Natural killer cell (primary cell): ENCODE measurements around the gene PFDN2. TPM values are rescaled to one million over a fixed set of nuclear protein-coding genes. Genes with fewer than 3 reads are reported as not detected.

Source experiments
- ATAC-seq, 3 donors: fragments of 150-1000 bp in 2 of 3; fragments of 200-7000 bp in 1 of 3; cut with Tn5 transposase; 1 replicate in 1 of 3; 2 replicates in 2 of 3; pipeline ENCODE4 v1.10.0; 2021; ENCODE audit warnings: mild to moderate bottlenecking in 2 of 3, moderate library complexity in 2 of 3
- DNase-seq, 2 donors: peaks; one replicate each; pipeline versions ENCODE4 v3.0.0 to v3.0.0-alpha.2; 2013 to 2021; ENCODE audit warnings: mixed read lengths in 1 of 2
- H3K27ac ChIP-seq: one replicate; pipeline ENCODE4 v1.5.1; 2013; ENCODE audit warnings: mild to moderate bottlenecking, low read length
- H3K27me3 ChIP-seq: one replicate; pipeline ENCODE4 v1.6.1; 2013; ENCODE audit warnings: low read length; ENCODE audit not compliant: control insufficient read depth, insufficient read depth
- H3K36me3 ChIP-seq: one replicate; pipeline ENCODE4 v1.6.1; 2013; ENCODE audit warnings: low read length; ENCODE audit not compliant: control insufficient read depth, insufficient read depth
- H3K4me1 ChIP-seq: one replicate; pipeline ENCODE4 v1.6.1; 2013; ENCODE audit warnings: low read length; ENCODE audit not compliant: control insufficient read depth, insufficient read depth
- H3K4me3 ChIP-seq: one replicate; pipeline ENCODE4 v1.5.1; 2013; ENCODE audit warnings: low read length
- H3K9me3 ChIP-seq: one replicate; pipeline ENCODE4 v1.6.1; 2013; ENCODE audit warnings: low read length; ENCODE audit not compliant: control insufficient read depth, insufficient read depth
- H3K27ac Mint-ChIP-seq, 2 donors: one replicate each; pipeline ENCODE4 v1.8.0; 2022; ENCODE audit warnings: mild to moderate bottlenecking in 2 of 2, mixed read lengths in 2 of 2, moderate library complexity in 1 of 2
- H3K27me3 Mint-ChIP-seq, 2 donors: one replicate each; pipeline ENCODE4 v1.8.0; 2022; ENCODE audit warnings: low read depth in 2 of 2, mixed read lengths in 2 of 2
- H3K36me3 Mint-ChIP-seq: one replicate; pipeline ENCODE4 v1.8.0; 2022; ENCODE audit warnings: mixed read lengths
- H3K4me1 Mint-ChIP-seq, 2 donors: one replicate each; pipeline ENCODE4 v1.8.0; 2022; ENCODE audit warnings: mixed read lengths in 2 of 2
- H3K4me3 Mint-ChIP-seq: one replicate; pipeline ENCODE4 v1.8.0; 2022; ENCODE audit warnings: mild to moderate bottlenecking, moderate library complexity, mixed read lengths
- H3K9me3 Mint-ChIP-seq, 2 donors: one replicate each; pipeline ENCODE4 v1.8.0; 2022; ENCODE audit warnings: mixed read lengths in 2 of 2
- CTCF ChIP-seq: fragments of 200-600 bp; IDR thresholded peaks from one replicate; pipeline ENCODE4 v1.8.0; 2022; ENCODE audit warnings: antibody characterized with exemption
- WGBS: methylation state at CpG from one replicate; pipeline ENCODE4 v1.1.7; 2013; ENCODE audit warnings: missing lambda C conversion rate; ENCODE audit not compliant: insufficient coverage; 5-methylcytosine and 5-hydroxymethylcytosine counted together
- intact Hi-C: fragments of 100-400 bp; cut with micrococcal nuclease; formaldehyde crosslinking; loops from one replicate; pipeline ENCODE4 v1.14.2; 2022
- total RNA-seq, 4 donors: library from RNA; stranded (reverse); fragments of 120-200 nt in 1 of 4; gene quantifications; one replicate each; pipeline versions ENCODE4 v1.2.3 to v1.2.4, GENCODE V29; 2013 to 2022

The PFDN2 gene
- total RNA-seq, 3 donors from 2014 or later (not counting 1 experiment from before 2014, with no cell fraction given), result 31.6 to 40.0 (median 35.0) TPM

DNA sequence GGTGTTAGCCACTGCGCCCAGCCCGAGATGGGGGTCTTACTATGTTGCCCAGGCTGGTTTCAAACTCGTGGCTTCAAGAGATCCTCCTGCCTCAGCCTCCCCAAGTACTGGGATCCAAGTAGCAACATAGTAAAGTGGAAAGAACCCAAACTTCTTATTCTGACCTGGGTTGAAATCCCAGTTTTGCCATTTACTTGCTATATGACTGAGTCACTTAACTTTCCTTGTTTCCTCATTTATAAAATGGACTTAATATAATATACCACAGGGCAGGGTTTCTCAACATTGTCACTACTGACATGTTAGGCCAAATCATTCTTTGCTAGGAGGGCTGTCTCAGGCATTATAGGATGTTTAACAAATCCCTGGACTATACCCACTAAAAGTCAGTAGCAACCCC is 6.7 kb downstream of the PFDN2 start:
- H3K27me3 Mint-ChIP-seq, result no peaks in the 10 kb centered on the region
- no peak for TF ChIP-seq CTCF
- Histone ChIP-seq H3K27me3 (no peaks in the 10 kb centered on the region), H3K4me3 (no peak overlapping the region), H3K27ac (no peak overlapping the region), H3K36me3 (peaks cover 4% of the 10 kb centered on the region), H3K4me1 (peaks cover 5% of the 10 kb centered on the region), H3K9me3 (no peaks in the 10 kb centered on the region)
- no peak overlapping the region for H3K27ac Mint-ChIP-seq
- no peak for ATAC-seq
- no peaks in the 10 kb centered on the region for H3K36me3 Mint-ChIP-seq
- H3K9me3 Mint-ChIP-seq, result no peaks in the 10 kb centered on the region
- H3K4me1 Mint-ChIP-seq, result peaks cover 16 to 23% of the 10 kb centered on the region in 2 donors
- intact Hi-C loops, result no loop called here
- no peak overlapping the region for H3K4me3 Mint-ChIP-seq
- DNase-seq, result no peak
- 100% methylated on average over 3 of the region's 3 CpGs for WGBS

DNA sequence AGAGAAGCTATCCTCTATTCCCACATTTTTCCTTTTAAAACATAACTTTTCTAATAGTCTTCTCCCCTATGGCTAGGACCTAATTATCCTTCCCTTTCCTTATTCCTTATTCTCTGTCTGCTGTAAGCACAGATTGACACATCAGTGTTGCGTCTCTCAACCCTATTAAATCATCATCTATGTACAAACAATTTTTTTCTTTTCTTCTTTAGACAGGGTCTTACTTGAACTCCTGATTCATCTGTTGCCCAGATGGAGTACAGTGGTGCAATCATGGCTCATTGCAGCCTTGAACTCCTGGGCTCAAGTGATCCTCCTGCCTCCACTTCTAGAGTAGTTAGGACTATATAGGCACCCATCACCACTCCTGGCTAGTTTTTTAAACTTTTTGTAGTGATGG is 11.4 kb downstream of the PFDN2 start:
- no peak for TF ChIP-seq CTCF
- WGBS, result 95% methylated on average over 1 of the region's 1 CpG
- H3K4me1 ChIP-seq, result no peaks in the 10 kb centered on the region
- no peak overlapping the region for H3K4me3 ChIP-seq
- H3K27ac ChIP-seq, result no peak overlapping the region
- Mint-ChIP-seq H3K27ac (no peak overlapping the region), H3K9me3 (no peaks in the 10 kb centered on the region), H3K4me3 (no peak overlapping the region), H3K36me3 (no peaks in the 10 kb centered on the region), H3K27me3 (no peaks in the 10 kb centered on the region), H3K4me1 (peaks cover 0 to 5% of the 10 kb centered on the region in 2 donors)
- DNase-seq (no peak), ATAC-seq (no peak)
- intact Hi-C loops, result no loop called here
- H3K9me3 ChIP-seq, result no peaks in the 10 kb centered on the region
- no peaks in the 10 kb centered on the region for H3K27me3 ChIP-seq
- peaks cover 11% of the 10 kb centered on the region for H3K36me3 ChIP-seq

DNA sequence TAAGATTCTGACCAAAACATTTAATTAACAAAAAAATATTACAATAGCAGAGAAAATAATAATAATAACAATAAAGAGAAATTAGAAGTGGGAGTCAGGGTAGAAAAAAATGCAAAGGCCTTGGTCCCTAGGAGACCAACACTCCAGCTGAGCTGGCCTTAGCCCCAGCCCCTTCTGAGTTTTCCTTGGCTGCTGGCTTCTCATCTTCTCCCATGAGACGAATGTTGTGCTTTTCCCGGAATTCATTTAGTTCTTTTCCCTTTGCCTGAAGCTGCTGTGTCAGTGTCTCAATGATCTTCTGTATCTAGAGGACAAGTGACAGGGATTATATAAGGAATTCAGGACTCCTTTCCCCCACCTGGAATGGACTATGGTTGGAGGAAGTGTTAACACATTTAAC is 17.3 kb downstream of the PFDN2 start:
- Mint-ChIP-seq H3K27me3 (peaks cover 0 to 3% of the 10 kb centered on the region in 2 donors), H3K36me3 (peaks cover 6% of the 10 kb centered on the region), H3K9me3 (peaks cover 2 to 3% of the 10 kb centered on the region in 2 donors), H3K27ac (no peak overlapping the region), H3K4me3 (no peak overlapping the region), H3K4me1 (peaks cover 22% of the 10 kb centered on the region in 2 donors)
- Histone ChIP-seq H3K9me3 (peaks cover 2% of the 10 kb centered on the region), H3K27ac (no peak overlapping the region), H3K36me3 (peaks cover 18% of the 10 kb centered on the region), H3K27me3 (no peaks in the 10 kb centered on the region), H3K4me1 (peaks cover 21% of the 10 kb centered on the region), H3K4me3 (no peak overlapping the region)
- DNase-seq (no peak), ATAC-seq (no peak)
- TF ChIP-seq CTCF, result no peak
- intact Hi-C loops, result no loop called here
- WGBS, result 97% methylated on average over 2 of the region's 2 CpGs
